ENCODE measurements around the gene COPS7A. TPM values are rescaled to one million over a fixed set of nuclear protein-coding genes. Genes with fewer than 3 reads are reported as not detected.

The COPS7A gene
- total RNA-seq, 1 donor from 2014 or later: 59.3 TPM

DNA sequence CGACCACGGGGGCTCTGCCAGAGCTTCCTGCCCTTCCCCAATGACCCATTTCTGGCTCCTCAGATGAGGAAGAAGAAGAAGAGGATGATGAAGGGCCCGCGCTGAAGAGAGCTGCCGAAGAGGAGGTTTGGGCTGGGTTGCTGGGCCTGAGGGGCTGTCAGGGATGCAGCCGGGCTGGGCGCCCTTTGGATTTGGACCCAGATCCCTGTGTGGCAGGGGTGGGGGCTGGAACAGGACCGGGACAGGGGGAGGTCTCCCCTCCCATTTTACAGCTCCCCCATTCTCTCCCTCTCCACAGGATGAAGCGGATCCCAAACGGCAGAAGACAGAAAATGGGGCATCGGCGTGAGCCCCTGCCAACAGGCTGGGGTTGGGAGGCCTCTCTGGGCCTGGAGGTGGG, 46.2 kb downstream of the COPS7A start:
- DNase-seq (ENCODE audit: low spot score): no peak

DNA sequence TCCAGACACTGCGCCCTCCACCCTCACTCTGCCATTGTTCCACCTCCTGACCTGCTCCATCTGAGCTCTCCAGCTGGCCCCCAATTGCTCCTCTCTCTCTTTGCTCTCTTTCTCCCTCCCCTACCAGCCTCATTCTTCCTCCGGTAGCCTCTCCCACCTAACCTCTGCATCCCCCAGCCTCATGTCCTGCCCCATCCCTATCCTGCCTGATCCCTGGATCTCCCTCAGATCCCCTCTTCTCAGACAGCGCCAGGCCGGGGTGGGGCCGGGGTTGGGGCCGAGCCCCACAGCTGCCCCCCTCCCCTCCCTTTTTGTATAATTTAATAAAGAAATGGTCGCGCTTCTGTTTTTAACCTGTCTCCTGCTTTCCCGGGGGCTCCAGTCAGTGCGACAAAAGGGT, 46.8 kb downstream of the COPS7A start:
- DNase-seq (ENCODE audit: low spot score): no peak
- no peaks in the 10 kb centered on the region for H3K27me3 Mint-ChIP-seq (ENCODE audit: low read depth)
- no peaks in the 10 kb centered on the region for H3K9me3 Mint-ChIP-seq (ENCODE audit: low read depth)
- no peak overlapping the region for H3K4me3 Mint-ChIP-seq (ENCODE audit: unreplicated experiment)
- peaks cover 26% of the 10 kb centered on the region for H3K4me1 Mint-ChIP-seq (ENCODE audit: low read depth)
- no peak overlapping the region for H3K27ac Mint-ChIP-seq (ENCODE audit: unreplicated experiment)
- H3K36me3 Mint-ChIP-seq (ENCODE audit: low read depth): peaks cover 21% of the 10 kb centered on the region
- TF ChIP-seq, protein P1, sequence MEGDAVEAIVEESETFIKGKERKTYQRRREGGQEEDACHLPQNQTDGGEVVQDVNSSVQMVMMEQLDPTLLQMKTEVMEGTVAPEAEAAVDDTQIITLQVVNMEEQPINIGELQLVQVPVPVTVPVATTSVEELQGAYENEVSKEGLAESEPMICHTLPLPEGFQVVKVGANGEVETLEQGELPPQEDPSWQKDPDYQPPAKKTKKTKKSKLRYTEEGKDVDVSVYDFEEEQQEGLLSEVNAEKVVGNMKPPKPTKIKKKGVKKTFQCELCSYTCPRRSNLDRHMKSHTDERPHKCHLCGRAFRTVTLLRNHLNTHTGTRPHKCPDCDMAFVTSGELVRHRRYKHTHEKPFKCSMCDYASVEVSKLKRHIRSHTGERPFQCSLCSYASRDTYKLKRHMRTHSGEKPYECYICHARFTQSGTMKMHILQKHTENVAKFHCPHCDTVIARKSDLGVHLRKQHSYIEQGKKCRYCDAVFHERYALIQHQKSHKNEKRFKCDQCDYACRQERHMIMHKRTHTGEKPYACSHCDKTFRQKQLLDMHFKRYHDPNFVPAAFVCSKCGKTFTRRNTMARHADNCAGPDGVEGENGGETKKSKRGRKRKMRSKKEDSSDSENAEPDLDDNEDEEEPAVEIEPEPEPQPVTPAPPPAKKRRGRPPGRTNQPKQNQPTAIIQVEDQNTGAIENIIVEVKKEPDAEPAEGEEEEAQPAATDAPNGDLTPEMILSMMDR (IDR thresholded peaks at IDR 0.05): no peak

More for the DNA sequence above, 46.2 kb downstream of the COPS7A start:
- peaks cover 19% of the 10 kb centered on the region for H3K36me3 Mint-ChIP-seq (ENCODE audit: low read depth)
- no peak overlapping the region for H3K4me3 Mint-ChIP-seq (ENCODE audit: unreplicated experiment)
- H3K27ac Mint-ChIP-seq (ENCODE audit: unreplicated experiment): no peak overlapping the region
- peaks cover 32% of the 10 kb centered on the region for H3K4me1 Mint-ChIP-seq (ENCODE audit: low read depth)
- TF ChIP-seq, protein P1 (IDR thresholded peaks at IDR 0.05): no peak
- no peaks in the 10 kb centered on the region for H3K9me3 Mint-ChIP-seq (ENCODE audit: low read depth)
- no peaks in the 10 kb centered on the region for H3K27me3 Mint-ChIP-seq (ENCODE audit: low read depth)

DNA sequence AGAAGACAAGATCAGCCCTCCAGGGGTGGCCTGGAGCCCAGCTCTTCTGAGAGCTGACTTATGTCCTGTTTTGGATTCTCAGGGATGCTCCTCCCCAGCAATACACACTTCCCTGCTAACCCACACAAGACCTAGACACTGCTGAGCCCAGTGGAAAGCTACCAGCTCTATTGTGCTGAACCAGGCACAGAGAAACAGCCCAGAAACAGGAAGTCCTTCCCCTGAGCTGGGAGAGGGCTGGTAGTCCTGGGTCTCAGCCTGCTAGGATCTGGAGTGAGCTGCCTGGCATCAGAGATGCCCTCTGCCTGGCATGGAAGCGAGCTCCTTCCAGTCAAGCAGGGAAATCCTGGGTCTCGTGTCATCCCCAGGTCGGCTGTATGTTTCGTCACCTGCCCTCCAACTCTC, 47.2 kb downstream of the COPS7A start:
- TF ChIP-seq, protein P1 (IDR thresholded peaks at IDR 0.05): no peak
- H3K27me3 Mint-ChIP-seq (ENCODE audit: low read depth): no peaks in the 10 kb centered on the region
- no peak overlapping the region for H3K4me3 Mint-ChIP-seq (ENCODE audit: unreplicated experiment)
- peaks cover 22% of the 10 kb centered on the region for H3K4me1 Mint-ChIP-seq (ENCODE audit: low read depth)
- no peak overlapping the region for H3K27ac Mint-ChIP-seq (ENCODE audit: unreplicated experiment)
- peaks cover 22% of the 10 kb centered on the region for H3K36me3 Mint-ChIP-seq (ENCODE audit: low read depth)
- DNase-seq (ENCODE audit: low spot score): no peak
- H3K9me3 Mint-ChIP-seq (ENCODE audit: low read depth): no peaks in the 10 kb centered on the region

DNA sequence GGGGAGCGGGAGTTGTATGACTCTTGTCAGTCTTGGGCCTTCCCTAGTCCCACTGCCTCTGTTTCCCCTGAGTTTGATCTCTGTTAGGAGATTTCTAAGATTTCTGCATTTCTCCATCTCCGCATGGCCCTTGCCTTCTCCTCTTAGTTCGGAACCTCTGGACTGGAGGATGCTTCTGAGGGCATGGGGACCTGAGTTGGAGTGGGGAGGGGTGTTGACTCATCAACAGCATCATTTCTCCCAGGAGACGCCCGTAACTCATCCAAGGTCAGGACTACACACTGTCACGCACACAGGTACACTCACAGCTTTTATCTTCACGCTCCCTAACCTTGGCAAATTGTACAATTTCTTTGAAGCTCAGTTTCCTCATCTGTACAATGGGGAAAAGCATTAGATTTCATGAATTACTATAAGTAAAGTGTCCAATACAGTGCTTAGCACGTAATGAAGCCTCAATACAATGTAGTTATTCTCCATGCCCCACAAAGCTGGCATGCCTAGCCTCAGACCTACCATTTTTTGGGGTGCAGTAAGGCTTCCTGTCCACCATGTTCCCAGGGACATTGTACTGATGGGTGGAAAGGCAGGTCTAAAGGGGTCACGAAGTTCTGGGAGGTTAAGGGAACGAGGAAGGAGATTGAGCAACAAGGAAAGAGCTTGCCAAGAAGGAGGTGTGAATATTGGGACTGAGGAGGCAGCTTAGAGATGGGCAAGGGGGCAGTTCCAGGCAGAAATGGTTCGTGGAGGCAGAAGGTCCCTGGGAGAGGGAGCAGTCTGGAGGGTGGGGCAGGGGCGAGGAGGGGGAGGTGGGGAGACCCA, 47.9 kb downstream of the COPS7A start:
- peaks cover 22% of the 10 kb centered on the region for H3K4me1 Mint-ChIP-seq (ENCODE audit: low read depth)
- no peak for DNase-seq (ENCODE audit: low spot score)
- no peak overlapping the region for H3K27ac Mint-ChIP-seq (ENCODE audit: unreplicated experiment)
- peaks cover 22% of the 10 kb centered on the region for H3K36me3 Mint-ChIP-seq (ENCODE audit: low read depth)
- no peak overlapping the region for H3K4me3 Mint-ChIP-seq (ENCODE audit: unreplicated experiment)
- no peaks in the 10 kb centered on the region for H3K27me3 Mint-ChIP-seq (ENCODE audit: low read depth)
- TF ChIP-seq, protein P1 (IDR thresholded peaks at IDR 0.05): no peak
- no peaks in the 10 kb centered on the region for H3K9me3 Mint-ChIP-seq (ENCODE audit: low read depth)

DNA sequence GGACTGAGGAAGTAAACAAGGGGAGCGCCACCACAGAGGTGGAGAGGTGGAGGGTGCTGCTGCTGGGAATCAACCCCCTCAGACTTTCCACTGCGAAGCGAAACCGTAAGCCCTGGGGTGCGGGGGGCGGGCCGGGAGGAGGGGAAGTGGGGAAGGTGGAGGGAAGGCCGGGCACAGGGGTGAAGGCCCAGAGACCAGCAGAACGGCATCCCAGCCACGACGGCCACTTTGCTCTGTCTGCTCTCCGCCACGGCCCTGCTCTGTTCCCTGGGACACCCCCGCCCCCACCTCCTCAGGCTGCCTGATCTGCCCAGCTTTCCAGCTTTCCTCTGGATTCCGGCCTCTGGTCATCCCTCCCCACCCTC, 48.5 kb downstream of the COPS7A start, which contains the start of gene LAG3:
TSS of gene LAG3 (plus strand) at position 190 of the 365 bp plus-strand sequence. CDS start 333 bp downstream, outside the sequence.
- DNase-seq (ENCODE audit: low spot score): no peak
- Mint-ChIP-seq H3K9me3 (ENCODE audit: low read depth) (no peaks in the 10 kb centered on the region), H3K27ac (ENCODE audit: unreplicated experiment) (no peak within 1 kb of the TSS), H3K4me3 (ENCODE audit: unreplicated experiment) (no peak within 1 kb of the TSS), H3K36me3 (ENCODE audit: low read depth) (peaks cover 22% of the 10 kb centered on the region), H3K27me3 (ENCODE audit: low read depth) (no peaks in the 10 kb centered on the region), H3K4me1 (ENCODE audit: low read depth) (peaks cover 22% of the 10 kb centered on the region)
- TF ChIP-seq, protein P1 (IDR thresholded peaks at IDR 0.05): no peak

All from chondrocyte (in vitro differentiated cells).